ENCODE results near the gene PLEKHA7.

DNA sequence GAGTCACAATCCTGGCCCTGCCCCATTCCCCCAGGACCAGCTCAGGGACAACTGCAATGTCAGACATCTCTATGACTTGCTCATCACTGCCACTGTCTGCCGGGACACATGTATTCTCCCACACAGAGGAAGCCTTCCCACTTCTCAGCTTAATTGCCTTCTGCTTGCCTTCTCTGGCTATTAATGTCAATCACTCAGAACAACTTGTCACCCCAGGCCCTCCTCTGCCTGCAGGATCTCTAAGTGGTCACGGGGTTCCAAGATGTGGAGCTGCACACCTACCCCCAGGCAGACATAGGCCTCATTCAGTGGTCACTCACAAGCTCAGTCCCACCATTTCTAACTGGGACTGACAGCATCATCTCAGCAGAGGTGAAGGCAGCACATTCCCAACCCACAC, 15.1 kb downstream of the PLEKHA7 start:
- TF ChIP-seq, protein P1, sequence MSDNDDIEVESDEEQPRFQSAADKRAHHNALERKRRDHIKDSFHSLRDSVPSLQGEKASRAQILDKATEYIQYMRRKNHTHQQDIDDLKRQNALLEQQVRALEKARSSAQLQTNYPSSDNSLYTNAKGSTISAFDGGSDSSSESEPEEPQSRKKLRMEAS (IDR thresholded peaks at IDR 0.05) = no peak
- TF ChIP-seq RXRA (IDR thresholded peaks at IDR 0.05; ENCODE audit: insufficient read depth, low read depth, low read length) (no peak), CEBPB (IDR thresholded peaks at IDR 0.05; ENCODE audit: low read depth, low read length) (no peak), KDM5A (IDR thresholded peaks at IDR 0.05; ENCODE audit: low read length) (no peak), NRF1 (IDR thresholded peaks at IDR 0.05; ENCODE audit: low read depth, low read length) (no peak), SP4 (IDR thresholded peaks at IDR 0.05; ENCODE audit: low read length) (no peak), EP300 (IDR thresholded peaks at IDR 0.05; ENCODE audit: borderline replicate concordance in 1 of 2, low read depth in 2 of 2, low read length in 2 of 2) (no peak)
- TF ChIP-seq, protein P2, sequence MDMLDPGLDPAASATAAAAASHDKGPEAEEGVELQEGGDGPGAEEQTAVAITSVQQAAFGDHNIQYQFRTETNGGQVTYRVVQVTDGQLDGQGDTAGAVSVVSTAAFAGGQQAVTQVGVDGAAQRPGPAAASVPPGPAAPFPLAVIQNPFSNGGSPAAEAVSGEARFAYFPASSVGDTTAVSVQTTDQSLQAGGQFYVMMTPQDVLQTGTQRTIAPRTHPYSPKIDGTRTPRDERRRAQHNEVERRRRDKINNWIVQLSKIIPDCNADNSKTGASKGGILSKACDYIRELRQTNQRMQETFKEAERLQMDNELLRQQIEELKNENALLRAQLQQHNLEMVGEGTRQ (IDR thresholded peaks at IDR 0.05; ENCODE audit: low read length) = no peak
- TF ChIP-seq, protein P3, sequence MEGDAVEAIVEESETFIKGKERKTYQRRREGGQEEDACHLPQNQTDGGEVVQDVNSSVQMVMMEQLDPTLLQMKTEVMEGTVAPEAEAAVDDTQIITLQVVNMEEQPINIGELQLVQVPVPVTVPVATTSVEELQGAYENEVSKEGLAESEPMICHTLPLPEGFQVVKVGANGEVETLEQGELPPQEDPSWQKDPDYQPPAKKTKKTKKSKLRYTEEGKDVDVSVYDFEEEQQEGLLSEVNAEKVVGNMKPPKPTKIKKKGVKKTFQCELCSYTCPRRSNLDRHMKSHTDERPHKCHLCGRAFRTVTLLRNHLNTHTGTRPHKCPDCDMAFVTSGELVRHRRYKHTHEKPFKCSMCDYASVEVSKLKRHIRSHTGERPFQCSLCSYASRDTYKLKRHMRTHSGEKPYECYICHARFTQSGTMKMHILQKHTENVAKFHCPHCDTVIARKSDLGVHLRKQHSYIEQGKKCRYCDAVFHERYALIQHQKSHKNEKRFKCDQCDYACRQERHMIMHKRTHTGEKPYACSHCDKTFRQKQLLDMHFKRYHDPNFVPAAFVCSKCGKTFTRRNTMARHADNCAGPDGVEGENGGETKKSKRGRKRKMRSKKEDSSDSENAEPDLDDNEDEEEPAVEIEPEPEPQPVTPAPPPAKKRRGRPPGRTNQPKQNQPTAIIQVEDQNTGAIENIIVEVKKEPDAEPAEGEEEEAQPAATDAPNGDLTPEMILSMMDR (IDR thresholded peaks at IDR 0.05; ENCODE audit: control extremely low read depth in 1 of 3, insufficient read depth in 1 of 3, low read depth in 1 of 3, low read length in 3 of 3) = no peak
